ENCODE measurements around the gene JPT1.

The JPT1 gene

DNA sequence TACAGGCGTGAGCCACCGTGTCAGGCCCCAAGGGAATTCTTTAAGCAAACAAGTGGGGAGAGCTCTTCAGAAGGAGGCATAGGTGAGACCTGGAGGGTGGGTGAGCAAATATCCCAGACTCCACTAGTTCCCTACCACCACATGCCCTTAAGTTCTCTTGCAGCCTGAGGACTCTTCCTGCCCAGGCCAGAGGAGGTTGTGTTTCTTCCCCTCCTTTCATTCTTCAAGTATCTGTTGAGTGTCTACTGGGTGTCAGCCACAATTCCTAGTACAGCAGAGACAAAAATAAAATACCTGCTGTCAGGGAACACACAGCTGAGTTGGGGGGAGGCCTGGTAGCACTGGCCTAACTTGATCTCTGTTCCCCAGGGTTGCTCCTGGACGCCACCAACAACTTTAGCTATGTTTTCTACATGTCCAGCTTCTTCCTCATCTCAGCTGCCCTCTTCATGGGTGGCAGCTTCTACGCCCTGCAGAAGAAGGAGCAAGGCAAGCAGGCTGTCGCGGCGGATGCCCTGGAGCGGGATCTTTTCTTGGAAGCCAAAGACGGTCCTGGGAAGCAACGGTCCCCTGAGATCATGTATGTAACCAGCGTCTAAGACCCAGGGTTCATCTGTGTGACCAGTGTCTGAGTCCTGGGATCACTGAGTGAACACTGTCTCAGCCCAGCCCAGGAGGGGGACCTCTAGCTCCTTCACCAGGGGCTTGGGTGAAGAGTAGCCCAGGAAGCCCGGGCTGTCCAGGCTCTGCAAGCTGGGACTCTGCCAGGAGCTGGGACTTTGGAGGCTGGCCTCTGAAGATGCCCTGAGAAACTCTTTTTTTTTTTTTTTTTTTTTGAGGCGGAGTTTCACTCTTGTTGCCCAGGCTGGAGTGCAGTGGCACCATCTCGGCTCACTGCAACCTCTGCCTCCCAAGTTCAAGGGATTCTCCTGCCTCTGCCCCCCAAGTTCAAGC, 50.4 kb downstream of the JPT1 start:
- no peak for DNase-seq (ENCODE audit: low read depth)

DNA sequence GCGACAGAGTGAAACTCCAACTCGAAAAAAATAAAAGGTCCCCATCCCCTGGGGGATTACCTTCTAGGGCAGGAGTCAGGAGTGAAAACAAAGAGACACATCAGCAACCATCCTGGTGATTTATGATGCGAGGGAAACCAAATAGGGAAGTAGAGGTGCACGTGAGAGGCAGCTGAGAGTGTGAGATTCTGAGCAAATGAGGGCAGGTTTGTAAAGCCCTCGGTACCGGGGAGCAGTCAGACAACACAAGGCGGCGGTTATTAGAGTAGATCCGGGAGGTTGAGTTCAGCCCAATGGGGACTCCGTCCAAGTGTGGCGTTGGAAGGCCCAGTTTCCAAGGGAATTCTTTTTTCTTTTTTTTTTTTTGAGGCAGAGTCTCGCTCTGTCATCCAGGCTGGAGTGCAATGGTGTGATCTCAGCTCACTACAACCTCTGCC, 51.9 kb downstream of the JPT1 start:
- DNase-seq (ENCODE audit: low read depth): no peak

DNA sequence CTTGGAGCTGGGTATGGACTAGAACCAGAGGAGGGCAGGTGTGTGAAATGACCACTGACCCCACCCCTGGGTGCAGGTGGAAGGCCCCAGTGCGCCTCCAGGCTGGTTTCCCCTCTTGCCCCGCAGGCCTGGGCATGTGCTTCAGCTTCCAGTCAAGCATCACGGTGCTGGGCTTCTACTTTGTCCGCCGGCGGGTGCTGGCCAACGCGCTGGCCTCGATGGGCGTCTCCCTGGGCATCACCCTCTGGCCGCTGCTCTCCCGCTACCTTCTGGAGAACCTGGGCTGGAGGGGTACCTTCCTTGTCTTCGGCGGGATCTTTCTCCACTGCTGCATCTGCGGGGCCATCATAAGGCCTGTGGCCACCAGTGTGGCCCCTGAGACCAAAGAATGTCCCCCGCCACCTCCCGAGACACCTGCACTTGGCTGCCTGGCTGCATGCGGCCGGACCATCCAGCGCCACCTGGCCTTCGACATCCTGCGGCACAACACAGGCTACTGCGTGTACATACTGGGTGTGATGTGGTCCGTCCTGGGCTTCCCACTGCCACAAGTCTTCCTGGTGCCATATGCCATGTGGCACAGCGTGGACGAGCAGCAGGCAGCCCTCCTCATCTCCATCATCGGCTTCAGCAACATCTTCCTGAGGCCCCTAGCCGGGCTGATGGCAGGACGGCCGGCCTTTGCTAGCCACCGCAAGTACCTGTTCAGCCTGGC, 54.3 kb downstream of the JPT1 start:
- DNase-seq (ENCODE audit: low read depth): no peak

DNA sequence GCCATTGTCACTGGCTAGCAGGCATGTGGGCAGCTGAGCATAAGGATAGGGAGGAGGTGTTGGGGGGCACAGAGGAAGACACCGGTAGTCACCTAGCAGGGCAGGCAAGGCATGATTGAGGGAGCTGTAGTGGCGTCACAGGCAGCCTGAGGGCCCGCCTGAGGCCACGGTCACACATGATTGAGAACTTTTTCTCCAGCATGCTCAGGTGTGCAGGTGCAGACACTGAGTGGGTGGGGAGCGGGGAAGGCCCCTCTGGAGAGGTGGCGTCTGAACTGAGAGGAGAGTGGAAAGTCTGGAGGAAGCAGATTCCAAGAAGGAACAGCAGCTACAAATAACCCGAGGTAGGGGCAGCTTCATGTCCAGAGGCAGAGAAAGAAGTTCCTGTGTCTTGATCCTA, 55.5 kb downstream of the JPT1 start:
- no peak for DNase-seq (ENCODE audit: low read depth)

DNA sequence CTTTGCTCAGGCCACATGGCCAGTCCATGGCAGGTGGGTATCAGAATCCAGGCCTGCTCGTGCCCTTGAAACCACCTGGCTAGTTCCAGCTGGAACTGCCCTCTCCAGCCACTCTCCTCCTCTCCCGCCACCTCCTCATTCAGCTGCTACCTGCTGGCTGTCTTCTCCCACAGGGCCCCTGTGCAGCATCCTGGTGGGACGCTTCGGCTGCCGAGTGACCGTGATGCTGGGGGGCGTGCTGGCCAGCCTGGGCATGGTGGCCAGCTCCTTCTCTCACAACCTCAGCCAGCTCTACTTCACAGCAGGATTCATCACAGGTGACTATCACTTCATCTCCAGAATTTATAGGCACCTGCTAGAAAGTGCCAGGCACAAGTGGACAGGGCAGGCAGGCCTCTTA, 56.4 kb downstream of the JPT1 start:
- no peak for DNase-seq (ENCODE audit: low read depth)

DNA sequence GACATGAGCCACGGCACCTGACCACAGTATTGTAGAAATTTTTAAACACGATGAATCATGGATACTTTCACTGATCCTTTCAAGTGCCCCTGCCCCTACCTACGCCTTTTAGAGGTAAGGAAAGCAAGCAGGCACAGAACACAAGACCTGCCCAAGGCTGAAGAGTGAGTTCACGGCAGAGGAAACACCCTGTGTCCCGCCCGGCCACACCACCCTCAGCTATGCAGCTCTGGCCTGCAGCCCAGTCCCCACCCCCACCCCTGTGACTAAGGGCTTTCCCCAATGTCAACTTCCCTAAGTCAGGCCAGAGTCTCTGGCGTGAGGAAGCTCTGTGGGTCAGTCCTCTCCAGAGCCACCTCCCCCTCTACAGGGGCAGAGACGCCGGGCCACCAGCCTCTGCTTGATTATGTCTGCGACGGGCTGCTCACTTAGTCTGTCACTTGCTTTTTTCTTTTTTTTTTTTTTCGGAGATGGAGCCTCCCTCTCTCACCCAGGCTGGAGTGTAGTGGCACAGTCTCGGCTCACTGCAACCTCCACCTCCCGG, 58.2 kb downstream of the JPT1 start:
- DNase-seq (ENCODE audit: low read depth): no peak

DNA sequence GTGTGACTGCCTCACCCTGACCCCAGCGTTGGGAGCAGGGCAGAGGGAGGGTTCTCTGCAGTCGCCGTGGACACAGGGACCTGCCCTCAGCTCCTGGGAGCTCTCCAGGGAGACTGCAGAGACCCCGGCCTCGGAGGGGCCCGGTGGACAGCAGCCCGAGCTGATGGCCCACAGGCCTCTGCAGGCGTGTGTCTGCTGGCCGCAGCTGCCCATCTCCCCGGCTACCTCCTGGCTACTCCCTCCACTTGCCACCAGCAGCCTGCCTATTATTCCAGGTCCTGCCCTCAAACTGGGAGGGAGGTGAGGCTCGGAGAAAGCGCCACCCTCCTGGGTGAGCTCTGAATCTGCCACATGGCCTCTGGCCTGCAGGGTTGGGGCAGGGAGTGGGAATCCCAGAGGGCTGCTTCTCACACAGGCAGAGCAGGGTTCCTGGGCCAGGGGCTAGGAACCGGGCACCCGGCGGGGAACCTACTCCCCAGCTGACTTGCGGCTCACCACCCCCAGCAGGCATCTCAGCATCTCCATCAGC, 59.4 kb downstream of the JPT1 start:
- no peak for DNase-seq (ENCODE audit: low read depth)

DNA sequence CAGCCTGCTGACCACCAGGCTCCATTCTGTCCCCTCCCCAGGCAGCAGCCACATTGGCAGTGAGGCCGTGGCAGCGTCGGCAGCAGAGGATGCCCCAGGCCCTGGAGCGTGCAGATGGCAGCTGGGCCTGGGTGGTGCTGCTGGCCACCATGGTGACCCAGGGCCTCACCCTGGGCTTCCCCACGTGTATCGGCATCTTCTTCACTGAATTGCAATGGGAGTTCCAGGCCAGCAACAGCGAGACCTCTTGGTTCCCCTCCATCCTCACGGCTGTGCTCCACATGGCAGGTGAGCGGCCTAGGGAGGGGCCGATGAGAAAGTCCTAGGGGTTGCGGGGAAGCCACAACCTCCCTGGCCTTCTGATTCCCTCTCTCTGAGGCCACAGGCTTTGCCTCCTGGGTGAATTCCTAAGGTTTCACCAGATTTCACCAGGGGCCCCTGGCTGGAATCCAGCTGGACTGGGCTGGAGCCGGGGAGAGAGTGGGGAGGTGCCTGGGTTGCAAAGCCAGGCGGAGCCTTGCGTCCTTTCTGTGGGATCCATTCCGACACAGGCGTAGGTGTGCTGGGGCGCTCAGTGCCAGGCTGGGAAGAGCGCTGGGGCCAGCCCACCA, 60.7 kb downstream of the JPT1 start:
- DNase-seq (ENCODE audit: low read depth): no peak

DNA sequence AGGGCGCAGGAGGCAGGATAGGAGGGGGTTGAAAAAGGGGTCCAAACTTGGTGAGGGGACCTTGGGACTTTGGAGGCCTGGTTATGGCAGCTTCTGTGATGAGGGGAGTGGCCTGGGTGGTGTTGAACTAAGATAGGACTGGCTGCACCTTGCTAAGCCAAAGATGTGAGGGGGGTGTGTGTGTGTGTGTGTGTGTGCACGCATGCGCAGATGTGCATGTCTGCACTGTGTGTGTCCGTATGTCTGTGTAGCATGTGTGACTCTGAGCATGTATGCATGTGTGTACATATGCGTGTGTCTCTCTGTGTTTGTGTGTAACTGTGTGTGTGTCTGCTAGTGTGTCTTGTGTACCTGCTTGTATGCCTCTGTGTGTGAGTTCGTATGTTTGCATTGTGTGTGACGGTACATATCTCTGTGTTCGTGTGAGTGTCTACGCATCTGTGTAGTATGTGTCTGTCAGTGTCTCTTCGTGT, 62.4 kb downstream of the JPT1 start:
- no peak for DNase-seq (ENCODE audit: low read depth)

DNA sequence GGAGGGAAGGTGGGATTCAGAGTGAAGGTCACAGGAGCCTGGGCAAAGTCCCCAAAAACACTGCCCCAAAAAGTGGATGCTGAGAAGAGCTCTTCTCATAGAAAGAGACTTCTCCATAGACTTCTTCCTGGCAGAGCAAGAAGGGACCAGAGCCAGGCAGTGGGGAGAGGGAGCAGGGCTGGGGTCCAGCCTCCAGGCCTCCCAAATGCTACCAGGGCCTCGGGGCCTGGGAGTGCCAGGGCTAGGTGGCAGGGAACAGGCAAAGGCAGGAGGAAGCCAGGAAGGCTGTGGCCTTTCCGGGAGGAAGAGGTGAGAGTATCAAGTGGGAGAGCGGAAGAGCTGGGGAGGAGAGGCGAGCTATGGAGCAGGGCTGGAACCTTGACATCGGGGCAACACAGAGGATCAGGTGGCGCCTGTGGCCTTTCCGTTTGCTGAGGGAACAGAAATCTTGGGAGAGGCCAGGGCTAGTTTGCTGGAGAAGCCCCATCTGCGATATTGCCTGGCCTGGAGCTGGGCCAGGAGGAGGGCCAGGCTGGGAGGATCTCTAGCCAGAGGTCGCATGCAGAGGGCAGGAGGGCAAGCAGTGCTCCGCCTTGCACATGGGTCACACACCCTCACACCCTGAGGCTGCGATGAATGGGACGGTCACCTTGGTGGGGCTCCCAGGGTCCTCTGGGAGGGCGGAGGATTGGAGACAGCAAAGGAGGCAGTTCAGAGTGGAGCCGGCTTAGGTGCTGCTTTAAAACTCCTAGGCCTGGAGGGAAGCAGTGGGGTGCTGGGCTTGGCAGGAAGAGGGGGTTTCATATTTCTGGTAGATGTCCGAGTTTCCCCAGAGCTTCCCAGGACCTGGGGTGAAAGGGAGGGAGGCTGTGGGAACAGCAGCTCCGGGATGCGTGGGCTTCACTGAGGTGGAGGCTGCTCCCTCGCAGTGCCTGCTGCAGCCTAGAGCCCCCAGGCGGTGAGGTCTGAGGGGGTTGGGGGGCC, 63.1 kb downstream of the JPT1 start:
- no peak for DNase-seq (ENCODE audit: low read depth)

DNA sequence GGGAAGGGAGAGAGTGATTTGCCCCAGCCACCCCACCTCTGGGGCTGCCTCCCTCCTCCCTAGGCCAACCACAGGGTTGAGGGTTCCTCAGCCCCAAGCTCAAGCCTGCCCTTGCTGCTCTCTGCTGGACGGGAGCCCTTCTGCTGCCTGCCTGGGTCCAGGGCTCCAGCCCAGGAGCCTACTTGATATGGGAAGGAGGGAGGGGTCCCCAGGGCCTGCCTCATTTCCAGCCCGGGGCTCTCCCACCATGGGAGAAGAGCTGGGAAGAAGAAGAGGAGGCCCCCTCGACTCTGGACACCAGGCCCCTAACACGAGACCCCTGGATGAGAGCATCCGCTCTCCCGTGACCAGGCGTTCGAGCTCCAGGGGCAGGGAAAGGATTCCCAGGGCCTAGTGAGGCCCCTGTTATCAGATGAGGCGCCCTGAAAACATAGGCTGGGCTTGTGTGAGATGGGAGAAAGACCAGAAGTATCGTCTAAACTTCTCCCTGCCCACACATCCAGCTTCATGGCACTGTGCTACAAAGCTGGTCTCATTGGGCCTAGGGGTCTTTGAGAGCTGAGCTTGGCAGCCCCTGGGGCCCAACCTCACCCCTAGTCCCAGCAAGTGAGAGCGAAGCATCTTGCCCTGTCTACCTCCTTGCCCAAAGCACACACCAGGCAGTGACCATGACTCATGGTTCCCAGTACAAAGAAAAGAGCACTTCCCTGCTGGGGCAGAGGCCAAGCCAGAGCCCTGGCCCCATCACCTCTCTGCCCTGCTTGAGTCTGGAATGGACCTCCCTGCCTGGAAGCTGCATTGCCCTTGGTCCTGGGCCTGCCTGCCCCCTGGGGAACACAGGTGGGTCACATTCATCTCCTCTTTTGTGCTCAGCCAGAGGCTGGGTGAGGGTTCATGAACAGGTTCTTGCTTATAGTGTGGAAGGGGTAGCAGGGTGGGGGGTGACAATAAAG, 65.6 kb downstream of the JPT1 start:
- no peak for DNase-seq (ENCODE audit: low read depth)

DNA sequence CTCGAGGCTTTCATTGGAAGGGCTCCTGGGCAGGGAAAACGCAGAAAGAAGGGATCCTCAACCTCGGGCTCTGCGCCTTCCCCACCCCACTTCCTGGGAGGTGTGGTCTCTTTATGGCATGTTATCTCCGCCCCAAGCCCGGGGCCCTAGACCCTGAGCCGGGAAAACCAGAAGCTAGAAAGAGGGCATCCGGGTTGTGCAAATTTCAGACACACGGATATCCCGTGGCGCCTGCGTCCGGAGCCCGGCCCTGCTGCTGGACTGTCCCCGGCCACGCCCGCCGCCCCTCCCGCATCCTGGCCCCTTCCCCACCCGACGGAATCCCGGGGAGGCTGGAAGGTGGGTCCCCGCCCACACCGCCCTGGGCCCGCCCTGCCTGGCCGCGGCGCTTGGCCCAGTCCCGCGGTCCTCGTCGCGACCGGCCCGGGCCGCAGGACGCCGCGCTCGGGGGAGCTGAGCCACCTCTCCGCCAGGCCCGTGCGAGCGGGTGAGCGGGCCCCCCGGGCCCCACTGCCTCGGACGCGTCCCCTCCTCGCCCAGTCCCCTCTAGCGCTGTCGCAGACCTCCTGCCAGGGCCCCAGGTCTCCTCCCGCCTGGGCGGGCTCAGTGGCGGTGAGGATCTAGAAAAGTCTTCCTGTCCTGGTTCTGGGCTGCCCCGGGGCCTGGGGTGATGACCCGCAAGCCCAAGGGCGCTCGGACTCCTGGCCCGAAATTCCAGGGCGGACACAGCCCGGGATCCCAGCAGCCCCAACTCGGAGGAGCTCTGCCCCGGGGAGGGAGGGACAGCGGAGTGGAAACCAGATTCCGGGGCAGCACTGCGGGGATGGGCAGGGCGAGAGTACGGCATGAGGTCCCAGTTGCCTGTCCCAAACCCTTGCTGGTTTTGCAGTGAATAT, 66.5 kb downstream of the JPT1 start, which contains the start of gene SLC16A5:
SLC16A5 (plus strand) TSS at position 397 of the 896 bp plus-strand sequence. CDS start 5,683 bp downstream, outside the sequence.
- DNase-seq (ENCODE audit: low read depth): peak; percentile 25

DNA sequence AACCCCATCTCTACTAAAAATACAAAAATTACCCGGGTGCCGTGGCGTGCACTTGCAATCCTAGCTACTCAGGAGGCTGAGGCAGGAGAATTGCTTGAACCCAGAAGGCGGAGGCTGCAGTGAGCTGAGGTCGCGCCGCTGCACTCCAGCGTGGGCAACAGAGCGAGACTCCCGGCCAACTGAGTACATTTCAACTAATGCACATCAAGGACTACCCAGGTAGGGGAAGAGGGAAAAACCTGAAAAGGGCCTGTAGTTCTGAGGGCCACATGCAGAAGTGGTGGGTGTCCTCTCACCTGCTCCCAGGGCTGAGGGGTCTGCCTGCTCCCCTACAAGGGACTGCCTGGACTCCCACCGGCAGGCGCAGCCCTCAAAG, 67.1 kb downstream of the JPT1 start:
- DNase-seq (ENCODE audit: low read depth): no peak

DNA sequence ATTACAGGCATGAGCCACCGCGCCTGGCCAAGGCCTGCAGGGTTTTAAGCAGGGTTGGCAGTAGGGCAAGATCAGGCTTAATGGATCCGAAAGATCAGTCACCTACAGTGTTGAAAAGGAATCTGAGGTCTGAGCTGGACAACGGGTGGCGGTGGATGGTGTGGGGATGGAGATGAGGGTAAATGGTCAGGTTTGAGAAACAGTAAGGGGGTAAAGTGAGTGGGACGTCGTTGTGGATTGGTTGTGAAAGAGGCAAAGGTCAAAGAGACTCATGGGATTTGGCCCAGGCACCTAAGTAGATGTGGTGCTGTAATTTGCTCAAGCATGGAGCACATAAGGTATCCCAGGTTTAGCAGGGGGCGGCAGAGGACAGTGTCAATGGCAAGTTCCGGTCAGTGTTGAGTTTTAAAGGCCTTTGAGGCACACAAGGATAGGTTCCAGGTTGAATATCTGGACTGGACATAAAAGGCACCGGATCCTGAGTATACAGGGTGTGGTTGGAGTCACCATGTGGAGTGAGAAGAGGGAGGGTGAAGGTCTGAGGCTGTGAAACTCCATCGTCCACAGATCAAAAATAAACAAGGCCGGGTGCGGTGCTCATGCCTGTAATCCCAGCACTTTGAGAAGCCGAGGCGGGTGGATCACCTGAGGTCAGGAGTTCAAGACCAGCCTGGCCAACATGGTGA, 67.7 kb downstream of the JPT1 start:
- DNase-seq (ENCODE audit: low read depth): no peak

All from activated T-helper 9 cell treated with anti-CD3 and anti-CD28 coated beads, Interleukin-2, amount 50 U/mL, for 16 hours (primary cell).